BE2C (cell line): ENCODE data around the gene PSMB5.

ENCODE experiments used
- DNase-seq: peaks from one replicate; pipeline ENCODE4 v3.0.0-alpha.2; 2020
- H3K27me3 ChIP-seq: fragments of 250-450 bp; sonication (Bioruptor Pico); 2 replicates; pipeline ENCODE4 v1.5.1; 2020; ENCODE audit warnings: mild to moderate bottlenecking
- H3K36me3 ChIP-seq: fragments of 250-450 bp; sonication (Bioruptor Pico); 2 replicates; pipeline ENCODE4 v1.5.1; 2020; ENCODE audit warnings: mild to moderate bottlenecking
- H3K4me1 ChIP-seq: fragments of 250-450 bp; sonication (Bioruptor Pico); 2 replicates; pipeline ENCODE4 v1.5.1; 2020
- H3K4me3 ChIP-seq: 2 replicates; pipeline ENCODE4 v1.5.1; 2011; ENCODE audit warnings: low read depth, low read length
- H3K9me3 ChIP-seq: fragments of 250-450 bp; sonication (Bioruptor Pico); 2 replicates; pipeline ENCODE4 v1.5.1; 2020
- TF ChIP-seq, protein P1 (sequence below): IDR thresholded peaks from 2 replicates; pipeline ENCODE4 v1.5.1; 2012; ENCODE audit warnings: mild to moderate bottlenecking, low read depth, low read length

The PSMB5 gene

GRCh38 chr14:23052182-23052623 lies 17.5 kb upstream of the PSMB5 start:
- H3K4me1 ChIP-seq = peaks cover 11% of the 10 kb centered on the region
- H3K4me3 ChIP-seq = no peak overlapping the region
- H3K9me3 ChIP-seq = no peaks in the 10 kb centered on the region
- H3K27me3 ChIP-seq = no peaks in the 10 kb centered on the region
- H3K36me3 ChIP-seq = peaks cover 64% of the 10 kb centered on the region
- DNase-seq = peak; percentile 49
- TF ChIP-seq, protein P1, sequence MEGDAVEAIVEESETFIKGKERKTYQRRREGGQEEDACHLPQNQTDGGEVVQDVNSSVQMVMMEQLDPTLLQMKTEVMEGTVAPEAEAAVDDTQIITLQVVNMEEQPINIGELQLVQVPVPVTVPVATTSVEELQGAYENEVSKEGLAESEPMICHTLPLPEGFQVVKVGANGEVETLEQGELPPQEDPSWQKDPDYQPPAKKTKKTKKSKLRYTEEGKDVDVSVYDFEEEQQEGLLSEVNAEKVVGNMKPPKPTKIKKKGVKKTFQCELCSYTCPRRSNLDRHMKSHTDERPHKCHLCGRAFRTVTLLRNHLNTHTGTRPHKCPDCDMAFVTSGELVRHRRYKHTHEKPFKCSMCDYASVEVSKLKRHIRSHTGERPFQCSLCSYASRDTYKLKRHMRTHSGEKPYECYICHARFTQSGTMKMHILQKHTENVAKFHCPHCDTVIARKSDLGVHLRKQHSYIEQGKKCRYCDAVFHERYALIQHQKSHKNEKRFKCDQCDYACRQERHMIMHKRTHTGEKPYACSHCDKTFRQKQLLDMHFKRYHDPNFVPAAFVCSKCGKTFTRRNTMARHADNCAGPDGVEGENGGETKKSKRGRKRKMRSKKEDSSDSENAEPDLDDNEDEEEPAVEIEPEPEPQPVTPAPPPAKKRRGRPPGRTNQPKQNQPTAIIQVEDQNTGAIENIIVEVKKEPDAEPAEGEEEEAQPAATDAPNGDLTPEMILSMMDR = peak; percentile 40

GRCh38 chr14:23051141-23052057 lies 16.7 kb upstream of the PSMB5 start:
- no peak overlapping the region for H3K4me3 ChIP-seq
- TF ChIP-seq, protein P1 = no peak
- DNase-seq = no peak
- H3K9me3 ChIP-seq = no peaks in the 10 kb centered on the region
- no peaks in the 10 kb centered on the region for H3K27me3 ChIP-seq
- H3K4me1 ChIP-seq = peaks cover 11% of the 10 kb centered on the region
- H3K36me3 ChIP-seq = peaks cover 66% of the 10 kb centered on the region

DNA sequence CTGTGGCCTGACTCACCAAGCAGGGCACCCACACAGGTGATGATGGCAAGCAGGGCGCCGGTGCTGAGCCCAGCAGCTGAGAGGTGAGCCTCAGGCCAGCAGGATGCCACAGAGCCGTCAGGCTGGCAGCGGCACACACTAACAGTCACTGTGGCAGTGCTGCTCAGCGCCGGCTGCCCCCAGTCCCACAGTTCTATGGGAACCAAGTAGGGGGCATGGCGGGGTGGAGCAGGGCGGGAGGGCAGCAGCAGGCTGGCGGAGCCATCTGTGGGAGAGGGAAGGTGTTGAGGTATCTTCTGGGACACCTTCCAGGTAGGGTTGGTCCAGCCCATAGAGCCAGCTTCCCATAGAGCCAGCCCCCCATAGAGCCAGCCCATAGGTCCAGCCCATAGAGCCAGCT lies 14.3 kb upstream of the PSMB5 start:
- no peaks in the 10 kb centered on the region for H3K27me3 ChIP-seq
- no peaks in the 10 kb centered on the region for H3K9me3 ChIP-seq
- H3K4me3 ChIP-seq = no peak overlapping the region
- TF ChIP-seq, protein P1 = no peak
- peaks cover 6% of the 10 kb centered on the region for H3K4me1 ChIP-seq
- peaks cover 52% of the 10 kb centered on the region for H3K36me3 ChIP-seq
- DNase-seq = no peak

DNA sequence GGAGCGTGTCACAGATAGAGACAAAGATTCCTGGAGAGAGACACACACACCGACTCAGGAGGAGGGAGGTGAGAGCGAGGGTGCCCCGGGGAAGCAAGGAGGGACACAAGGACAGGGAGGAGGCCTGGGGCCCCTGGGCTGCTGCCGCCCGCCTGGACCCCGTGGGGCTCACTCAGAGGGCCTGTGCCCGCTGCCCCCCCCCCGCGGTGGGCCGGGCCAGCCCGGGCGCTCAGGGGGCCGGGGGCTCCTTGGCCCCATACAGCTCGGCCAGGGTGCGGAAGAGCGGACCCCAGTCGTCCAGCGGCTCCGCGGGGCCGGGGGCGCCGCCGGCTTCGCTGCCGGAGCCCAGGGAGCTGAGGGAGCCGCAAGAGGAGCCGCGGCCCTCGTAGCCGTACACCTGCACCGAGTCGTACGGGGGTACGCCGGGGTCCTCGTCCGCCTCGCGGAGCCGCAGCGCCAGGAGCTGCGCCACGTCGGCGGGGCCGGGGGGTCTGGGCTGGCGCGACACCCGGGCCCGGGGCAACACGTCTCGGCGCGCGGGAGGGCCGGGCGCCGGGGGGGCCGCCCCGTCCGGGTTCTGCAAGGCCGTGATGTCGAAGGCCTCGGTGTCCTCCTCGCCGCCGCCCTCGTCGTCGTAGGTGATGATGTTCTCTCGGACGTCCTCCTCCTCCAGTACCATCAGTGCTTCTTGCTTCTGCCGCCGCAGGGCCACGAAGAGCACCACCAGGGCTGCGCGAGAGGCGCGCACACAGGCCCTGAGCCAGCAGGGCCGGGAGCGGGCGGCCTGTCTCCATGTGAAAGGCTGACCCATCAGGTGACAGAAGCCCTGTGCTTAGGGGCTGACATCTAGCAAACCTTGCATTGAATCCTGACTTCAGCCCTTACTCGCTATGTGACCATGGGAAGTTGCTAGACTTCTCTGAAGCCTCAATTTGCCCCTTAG lies 13.3 kb upstream of the PSMB5 start:
- DNase-seq = no peak
- H3K4me1 ChIP-seq = peaks cover 13% of the 10 kb centered on the region
- no peaks in the 10 kb centered on the region for H3K9me3 ChIP-seq
- H3K27me3 ChIP-seq = no peaks in the 10 kb centered on the region
- TF ChIP-seq, protein P1 = no peak
- peaks cover 42% of the 10 kb centered on the region for H3K36me3 ChIP-seq
- no peak overlapping the region for H3K4me3 ChIP-seq

GRCh38 chr14:23047034-23047634 lies 12.4 kb upstream of the PSMB5 start:
- TF ChIP-seq, protein P1 = no peak
- peaks cover 13% of the 10 kb centered on the region for H3K4me1 ChIP-seq
- no peak overlapping the region for H3K4me3 ChIP-seq
- peaks cover 33% of the 10 kb centered on the region for H3K36me3 ChIP-seq
- DNase-seq = no peak
- H3K27me3 ChIP-seq = no peaks in the 10 kb centered on the region
- H3K9me3 ChIP-seq = no peaks in the 10 kb centered on the region
